Measurements from ENCODE around the gene BCL2L2. TPM values are rescaled to one million over a fixed set of nuclear protein-coding genes. Genes with fewer than 3 reads are reported as not detected.

The BCL2L2 gene
- total and polyA plus RNA-seq, 2 of the 8 experiments (the other 6 are each of a cell fraction or from before 2014, with no cell fraction given) = 9.3 to 13.8 TPM

DNA sequence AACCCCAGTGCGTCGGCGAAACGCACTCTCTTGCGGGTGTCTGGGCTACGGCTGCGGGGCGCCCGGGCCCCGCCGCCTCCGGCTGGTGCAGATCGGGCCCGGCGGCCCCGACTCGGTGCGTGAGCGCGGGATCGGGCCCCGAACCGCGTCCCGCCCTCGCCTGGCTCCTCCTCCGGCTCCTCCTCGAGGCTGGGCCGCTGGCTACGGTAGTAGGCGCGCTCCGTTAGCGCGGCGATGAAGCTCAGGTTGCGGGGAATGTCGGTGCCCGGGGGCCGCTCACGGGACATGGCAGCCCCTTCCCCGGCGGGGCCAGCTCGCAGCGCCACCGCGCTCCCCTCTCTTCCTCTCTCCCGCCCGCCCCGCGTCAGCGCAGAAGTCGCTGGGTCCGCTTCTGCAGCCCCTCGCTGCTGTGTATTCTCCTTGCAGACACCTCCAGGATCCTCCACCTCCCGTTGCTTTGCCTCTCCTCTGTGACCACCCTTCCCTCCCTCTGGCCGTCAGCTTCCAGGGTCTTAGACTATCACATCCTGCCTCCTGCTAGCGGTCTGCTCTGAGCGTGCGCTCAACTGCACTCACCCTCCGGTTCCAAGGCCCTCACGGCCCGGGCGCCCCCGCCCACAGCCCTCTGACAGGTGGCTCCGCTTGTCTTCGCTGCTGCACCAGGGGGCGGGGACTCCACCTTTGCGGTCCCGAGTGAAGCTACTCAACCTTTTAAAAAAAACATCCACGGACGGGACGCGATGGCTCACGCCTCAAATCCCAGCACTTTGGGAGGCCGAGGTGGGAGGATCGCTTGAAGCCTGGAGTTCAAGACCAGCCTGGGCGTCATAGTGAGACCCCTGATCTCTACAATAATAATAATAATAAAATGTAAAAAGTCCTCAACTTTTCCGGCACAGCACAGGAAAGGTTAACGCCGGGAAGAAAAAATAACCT, 4.1 kb upstream of the BCL2L2 start, which contains the start of gene PPP1R3E (continued):
- no peak for TF ChIP-seq CHD7 (IDR thresholded peaks at IDR 0.05; ENCODE audit: insufficient replicate concordance, low read length)
- TF ChIP-seq CBX5 (IDR thresholded peaks at IDR 0.05; ENCODE audit: low read depth, low read length) = no peak
- no peak for TF ChIP-seq EGR1 (IDR thresholded peaks at IDR 0.05; ENCODE audit: borderline replicate concordance, low read depth, low read length)
- TF ChIP-seq SAP30 (IDR thresholded peaks at IDR 0.05; ENCODE audit: insufficient read depth, insufficient replicate concordance, low read length) = no peak

All from H1 (cell line).